B cell (primary cell): ENCODE data around the gene IGSF9.

Experiments
- EZH2 ChIP-seq: IDR thresholded peaks from 2 replicates; pipeline ENCODE4 v1.6.1; 2012; ENCODE audit warnings: borderline replicate concordance, low read depth, mild to moderate bottlenecking, moderate library complexity, low read length; ENCODE audit not compliant: insufficient read depth, poor library complexity, severe bottlenecking
- TF ChIP-seq, protein P1 (sequence below): fragments of 200-600 bp; IDR thresholded peaks from one replicate; pipeline ENCODE4 v1.8.0; 2022; ENCODE audit warnings: antibody characterized with exemption, mild to moderate bottlenecking

DNA sequence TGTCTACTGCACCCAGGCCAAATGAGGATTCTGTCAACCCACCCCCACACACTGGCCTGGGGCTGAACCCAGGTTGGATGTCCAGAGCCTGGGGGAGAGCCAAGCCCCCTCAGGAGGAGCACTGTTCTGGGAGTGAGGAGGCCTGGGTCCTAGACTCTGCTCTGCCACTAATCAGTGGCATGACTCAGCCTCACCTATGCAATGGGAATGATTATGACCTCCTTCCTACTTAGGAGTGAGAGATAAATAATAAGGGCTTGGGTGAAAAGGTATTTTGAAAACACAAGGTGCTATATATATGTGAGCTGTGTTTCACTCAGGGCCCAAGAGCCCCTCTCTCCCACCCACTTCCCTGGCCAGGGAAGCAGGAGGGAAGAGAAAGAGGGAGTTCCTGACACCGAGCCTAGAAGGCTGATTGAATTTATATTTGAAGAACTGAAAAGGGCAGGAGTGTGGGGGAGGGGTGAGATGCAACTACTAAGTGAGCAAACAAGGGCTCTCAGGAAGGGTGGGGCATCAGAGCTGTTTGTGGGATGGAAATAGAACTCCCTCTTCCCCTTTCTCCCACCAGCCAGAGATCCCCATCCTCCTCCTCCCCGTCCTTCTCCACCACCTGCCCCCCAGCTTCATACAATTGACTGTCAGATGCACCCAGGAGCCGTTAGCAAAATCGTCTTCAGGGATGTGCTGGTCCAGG is 8.2 kb downstream of the IGSF9 start:
- TF ChIP-seq EZH2: no peak
- TF ChIP-seq, protein P1, sequence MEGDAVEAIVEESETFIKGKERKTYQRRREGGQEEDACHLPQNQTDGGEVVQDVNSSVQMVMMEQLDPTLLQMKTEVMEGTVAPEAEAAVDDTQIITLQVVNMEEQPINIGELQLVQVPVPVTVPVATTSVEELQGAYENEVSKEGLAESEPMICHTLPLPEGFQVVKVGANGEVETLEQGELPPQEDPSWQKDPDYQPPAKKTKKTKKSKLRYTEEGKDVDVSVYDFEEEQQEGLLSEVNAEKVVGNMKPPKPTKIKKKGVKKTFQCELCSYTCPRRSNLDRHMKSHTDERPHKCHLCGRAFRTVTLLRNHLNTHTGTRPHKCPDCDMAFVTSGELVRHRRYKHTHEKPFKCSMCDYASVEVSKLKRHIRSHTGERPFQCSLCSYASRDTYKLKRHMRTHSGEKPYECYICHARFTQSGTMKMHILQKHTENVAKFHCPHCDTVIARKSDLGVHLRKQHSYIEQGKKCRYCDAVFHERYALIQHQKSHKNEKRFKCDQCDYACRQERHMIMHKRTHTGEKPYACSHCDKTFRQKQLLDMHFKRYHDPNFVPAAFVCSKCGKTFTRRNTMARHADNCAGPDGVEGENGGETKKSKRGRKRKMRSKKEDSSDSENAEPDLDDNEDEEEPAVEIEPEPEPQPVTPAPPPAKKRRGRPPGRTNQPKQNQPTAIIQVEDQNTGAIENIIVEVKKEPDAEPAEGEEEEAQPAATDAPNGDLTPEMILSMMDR: no peak
